ENCODE results near the gene SLC9A5. TPM values are rescaled to one million over a fixed set of nuclear protein-coding genes. Genes with fewer than 3 reads are reported as not detected.

Gene SLC9A5
- polyA plus RNA-seq, 2 of the 4 experiments (the other 2 are of a cell fraction) = 0.83 to 2.5 TPM

DNA sequence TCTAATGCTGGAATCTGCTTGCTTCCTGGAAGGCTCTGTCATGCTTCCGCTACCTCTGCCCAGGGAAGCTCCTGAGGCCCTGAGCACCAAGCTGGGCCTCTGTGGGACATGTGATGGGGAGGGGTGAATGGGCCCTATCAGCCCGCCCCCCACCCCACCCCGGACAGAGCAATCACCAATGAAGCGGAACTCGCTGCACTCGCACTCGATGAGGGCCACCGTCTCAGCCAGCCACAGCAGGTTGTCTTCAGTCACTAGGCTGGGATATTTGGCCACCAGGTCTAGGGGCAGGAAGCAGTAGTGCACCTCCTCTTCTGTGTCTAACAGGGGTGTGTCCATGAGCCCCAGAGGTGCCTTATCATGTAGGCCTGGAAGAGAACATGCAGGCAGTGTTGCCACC is 54.2 kb downstream of the SLC9A5 start (continued):
- TF ChIP-seq, protein P1, sequence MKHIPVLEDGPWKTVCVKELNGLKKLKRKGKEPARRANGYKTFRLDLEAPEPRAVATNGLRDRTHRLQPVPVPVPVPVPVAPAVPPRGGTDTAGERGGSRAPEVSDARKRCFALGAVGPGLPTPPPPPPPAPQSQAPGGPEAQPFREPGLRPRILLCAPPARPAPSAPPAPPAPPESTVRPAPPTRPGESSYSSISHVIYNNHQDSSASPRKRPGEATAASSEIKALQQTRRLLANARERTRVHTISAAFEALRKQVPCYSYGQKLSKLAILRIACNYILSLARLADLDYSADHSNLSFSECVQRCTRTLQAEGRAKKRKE (CRISPR knock-in tag; IDR thresholded peaks at IDR 0.05; ENCODE audit: low read depth) = no peak
- no peak for TF ChIP-seq EHMT2 (IDR thresholded peaks at IDR 0.05; ENCODE audit: low read depth)

DNA sequence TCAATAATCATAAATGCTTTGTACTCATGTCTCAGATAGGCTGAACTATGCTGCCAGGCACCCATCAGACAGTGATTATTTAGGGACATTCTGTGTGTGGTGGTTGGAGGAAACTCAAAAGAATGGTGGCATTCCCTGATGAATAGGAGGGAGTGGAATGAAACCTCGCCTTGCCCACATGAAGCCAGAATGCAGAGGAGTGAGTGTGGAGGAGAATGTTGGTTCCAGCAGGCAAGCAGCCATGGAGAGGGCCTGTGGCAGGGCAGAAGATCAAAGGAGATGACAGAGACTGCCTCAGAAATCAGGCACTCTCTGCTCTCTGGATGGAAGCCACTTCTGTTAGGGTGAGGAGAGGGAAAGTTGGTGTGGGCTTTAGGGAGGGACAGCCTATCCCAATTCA is 55.2 kb downstream of the SLC9A5 start:
- no peak for ATAC-seq
- no peak overlapping the region for H3K27ac ChIP-seq
- CTCF ChIA-PET = interaction anchor here (0.7 kb wide), 1 partner anchor 19 kb away, joined by 3 read pairs; no protein-coding TSS in a partner anchor

DNA sequence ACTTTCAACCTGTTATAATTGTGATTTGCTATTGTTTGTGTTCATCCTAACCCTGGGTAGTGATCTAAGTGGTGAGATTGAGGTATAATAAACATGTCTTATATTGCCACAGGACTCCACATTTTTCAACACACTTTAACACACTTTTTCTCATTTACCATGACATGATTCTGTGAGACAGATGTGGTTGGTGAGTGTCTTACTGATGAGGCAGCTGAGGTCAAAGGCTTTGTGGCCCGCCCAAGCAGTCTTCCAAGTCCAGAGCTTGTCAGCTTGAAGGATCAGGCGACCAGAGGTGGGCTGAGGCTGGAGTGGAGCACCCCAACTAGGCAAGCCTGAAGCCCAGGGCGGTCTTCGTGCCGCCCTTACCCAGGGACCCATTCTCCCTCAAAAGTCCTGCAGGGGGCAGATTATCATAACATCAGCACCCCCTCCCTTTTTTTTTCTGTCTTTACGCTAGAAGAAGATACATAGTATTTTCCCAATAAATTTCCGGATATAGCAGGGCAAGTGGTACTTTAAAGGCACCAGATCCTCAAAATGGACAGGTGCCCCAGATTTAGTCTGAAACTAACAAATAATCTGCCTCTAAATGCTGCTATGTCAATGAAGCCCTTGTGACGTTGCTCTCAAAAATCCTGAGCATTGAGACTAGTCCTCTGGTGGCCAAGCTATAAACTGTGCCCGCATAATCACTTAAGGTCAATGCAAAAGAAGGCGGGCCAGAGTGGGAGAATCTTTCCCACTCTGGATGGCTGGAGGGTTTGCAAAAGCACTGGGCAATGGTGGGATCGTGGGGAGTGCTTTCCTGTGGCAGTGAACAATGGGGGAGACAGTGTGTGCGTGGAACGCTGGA is 56.7 kb downstream of the SLC9A5 start:
- H3K9me3 ChIP-seq = no peaks in the 10 kb centered on the region
- CTCF ChIA-PET = interaction anchor here (0.6 to 2.3 kb wide), 3 partner anchors 8 to 27 kb away, joined by 4 to 8 read pairs (median 5); no protein-coding TSS in a partner anchor
- H3K27ac ChIP-seq = no peak overlapping the region
- no peak overlapping the region for H3K4me2 ChIP-seq
- ATAC-seq (no peak), DNase-seq (ENCODE audit: low read depth in 1 of 2, low spot score in 1 of 2) (no peak), FAIRE-seq (no peak)
- no peak overlapping the region for H3K4me3 ChIP-seq
- 87% methylated on average over 13 of the region's 13 CpGs for WGBS (ENCODE audit: missing lambda C conversion rate)
- TF ChIP-seq PHF8 (IDR thresholded peaks at IDR 0.05; ENCODE audit: borderline replicate concordance, low read depth) (no peak), RAD21 (conservative IDR thresholded peaks at IDR 0.05 in 1 of 2, IDR thresholded peaks at IDR 0.05 in 1 of 2) (no peak)
- TF ChIP-seq, protein P2, sequence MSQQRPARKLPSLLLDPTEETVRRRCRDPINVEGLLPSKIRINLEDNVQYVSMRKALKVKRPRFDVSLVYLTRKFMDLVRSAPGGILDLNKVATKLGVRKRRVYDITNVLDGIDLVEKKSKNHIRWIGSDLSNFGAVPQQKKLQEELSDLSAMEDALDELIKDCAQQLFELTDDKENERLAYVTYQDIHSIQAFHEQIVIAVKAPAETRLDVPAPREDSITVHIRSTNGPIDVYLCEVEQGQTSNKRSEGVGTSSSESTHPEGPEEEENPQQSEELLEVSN (IDR thresholded peaks at IDR 0.05; ENCODE audit: borderline replicate concordance, low read depth) = no peak
- TF ChIP-seq, protein P3, sequence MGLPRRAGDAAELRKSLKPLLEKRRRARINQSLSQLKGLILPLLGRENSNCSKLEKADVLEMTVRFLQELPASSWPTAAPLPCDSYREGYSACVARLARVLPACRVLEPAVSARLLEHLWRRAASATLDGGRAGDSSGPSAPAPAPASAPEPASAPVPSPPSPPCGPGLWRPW (IDR thresholded peaks at IDR 0.05) = no peak
- POLR2A ChIA-PET = no interaction called here
- H3K4me1 ChIP-seq = no peaks in the 10 kb centered on the region

More for the DNA sequence above, 55.2 kb downstream of the SLC9A5 start:
- no peaks in the 10 kb centered on the region for H3K4me1 ChIP-seq
- WGBS (ENCODE audit: missing lambda C conversion rate) = 71% methylated on average over 1 of the region's 1 CpG
- TF ChIP-seq CEBPB (IDR thresholded peaks at IDR 0.05) (no peak), FOSL2 (IDR thresholded peaks at IDR 0.05) (no peak), FOSL2 (CRISPR knock-in tag; IDR thresholded peaks at IDR 0.05) (no peak), SMC3 (IDR thresholded peaks at IDR 0.05) (no peak), SREBF2 (IDR thresholded peaks at IDR 0.05) (no peak), NPAS2 (CRISPR knock-in tag; IDR thresholded peaks at IDR 0.05; ENCODE audit: borderline replicate concordance) (no peak), GATA3 (IDR thresholded peaks at IDR 0.05; ENCODE audit: borderline replicate concordance) (no peak), RNF2 (IDR thresholded peaks at IDR 0.05; ENCODE audit: borderline replicate concordance, low read depth) (no peak), ZFP36 (IDR thresholded peaks at IDR 0.05; ENCODE audit: borderline replicate concordance, partially characterized antibody) (no peak), ZC3H11A (IDR thresholded peaks at IDR 0.05) (no peak)
- TF ChIP-seq, protein P4, sequence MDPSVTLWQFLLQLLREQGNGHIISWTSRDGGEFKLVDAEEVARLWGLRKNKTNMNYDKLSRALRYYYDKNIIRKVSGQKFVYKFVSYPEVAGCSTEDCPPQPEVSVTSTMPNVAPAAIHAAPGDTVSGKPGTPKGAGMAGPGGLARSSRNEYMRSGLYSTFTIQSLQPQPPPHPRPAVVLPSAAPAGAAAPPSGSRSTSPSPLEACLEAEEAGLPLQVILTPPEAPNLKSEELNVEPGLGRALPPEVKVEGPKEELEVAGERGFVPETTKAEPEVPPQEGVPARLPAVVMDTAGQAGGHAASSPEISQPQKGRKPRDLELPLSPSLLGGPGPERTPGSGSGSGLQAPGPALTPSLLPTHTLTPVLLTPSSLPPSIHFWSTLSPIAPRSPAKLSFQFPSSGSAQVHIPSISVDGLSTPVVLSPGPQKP (IDR thresholded peaks at IDR 0.05; ENCODE audit: low read depth, low read length) = no peak
- TF ChIP-seq, protein P2 (IDR thresholded peaks at IDR 0.05; ENCODE audit: borderline replicate concordance, low read depth) = no peak
- POLR2A ChIA-PET = no interaction called here
- no peak overlapping the region for H3K4me3 ChIP-seq
- DNase-seq (ENCODE audit: low read depth in 1 of 2, low spot score in 1 of 2) = no peak
- no peak for FAIRE-seq
- no peaks in the 10 kb centered on the region for H3K9me3 ChIP-seq
- H3K4me2 ChIP-seq = no peak overlapping the region
